CD14-positive monocyte (primary cell): Measurements from ENCODE around the gene MEAF6. TPM values are rescaled to one million over a fixed set of nuclear protein-coding genes. Genes with fewer than 3 reads are reported as not detected.

Experiments used
- DNase-seq, 3 donors: peaks; one replicate each; pipeline ENCODE4 v3.0.0-alpha.2; 2011 to 2022
- H2AFZ ChIP-seq: 2 replicates; pipeline ENCODE4 v1.6.0; 2012; ENCODE audit warnings: mild to moderate bottlenecking, low read depth, low read length, inconsistent platforms; ENCODE audit not compliant: insufficient read depth, poor library complexity, severe bottlenecking
- H3K27ac ChIP-seq, 2 donors: 1 replicate in 1 of 2; 2 replicates in 1 of 2; pipeline ENCODE4 v1.5.1; 2012 to 2013; ENCODE audit warnings: low read length in 2 of 2, control low read depth in 1 of 2, inconsistent platforms in 1 of 2, low read depth in 1 of 2, mild to moderate bottlenecking in 1 of 2
- H3K27me3 ChIP-seq, 2 donors: one replicate each; pipeline versions ENCODE4 v1.6.0 to v1.6.1; 2011 to 2013; ENCODE audit warnings: low read length in 2 of 2; ENCODE audit not compliant: control insufficient read depth in 2 of 2, insufficient read depth in 2 of 2
- H3K36me3 ChIP-seq, 2 donors: replicated peaks in 1 of 2; 1 replicate in 1 of 2; 2 replicates in 1 of 2; pipeline versions ENCODE4 v1.5.1 to v1.6.1; 2012 to 2013; ENCODE audit warnings: low read length in 2 of 2, control low read depth in 1 of 2, inconsistent platforms in 1 of 2, mild to moderate bottlenecking in 1 of 2; ENCODE audit not compliant: insufficient read depth in 2 of 2, control insufficient read depth in 1 of 2
- H3K4me1 ChIP-seq, 2 donors: 1 replicate in 1 of 2; 2 replicates in 1 of 2; pipeline versions ENCODE4 v1.5.1 to v1.6.1; 2012 to 2013; ENCODE audit warnings: low read length in 2 of 2, control low read depth in 1 of 2, inconsistent platforms in 1 of 2, mild to moderate bottlenecking in 1 of 2, moderate library complexity in 1 of 2; ENCODE audit not compliant: insufficient read depth in 2 of 2, control insufficient read depth in 1 of 2
- H3K4me2 ChIP-seq: replicated peaks from 2 replicates; pipeline ENCODE3; 2012; ENCODE audit warnings: low read length, moderate library complexity, mild to moderate bottlenecking; ENCODE audit not compliant: poor library complexity, severe bottlenecking; ENCODE audit errors: extremely low read depth
- H3K4me3 ChIP-seq, 3 experiments: fragments of 200-600 bp in 1 of 3; sonication (generic) in 1 of 3; replicated peaks in 1 of 3; 1 replicate in 2 of 3; 2 replicates in 1 of 3; pipeline ENCODE4 v1.5.1; 2011 to 2013; ENCODE audit warnings: low read length in 3 of 3, mild to moderate bottlenecking in 3 of 3, control low read depth in 2 of 3, low read depth in 2 of 3, inconsistent platforms in 1 of 3, moderate library complexity in 1 of 3
- H3K79me2 ChIP-seq: 2 replicates; pipeline ENCODE4 v1.6.0; 2012; ENCODE audit warnings: mild to moderate bottlenecking, control low read depth, inconsistent platforms, low read length, moderate library complexity; ENCODE audit not compliant: insufficient read depth
- H3K9ac ChIP-seq: 2 replicates; pipeline ENCODE4 v1.6.0; 2017; ENCODE audit warnings: low read length, mild to moderate bottlenecking; ENCODE audit not compliant: insufficient read depth, poor library complexity, severe bottlenecking
- H3K9me3 ChIP-seq, 2 donors: replicated peaks in 1 of 2; 1 replicate in 1 of 2; 2 replicates in 1 of 2; pipeline versions ENCODE4 v1.5.1 to v1.6.1; 2012 to 2013; ENCODE audit warnings: low read length in 2 of 2, control low read depth in 1 of 2; ENCODE audit not compliant: control insufficient read depth in 1 of 2, insufficient read depth in 1 of 2
- H4K20me1 ChIP-seq: 2 replicates; pipeline ENCODE4 v1.6.0; 2012; ENCODE audit warnings: mild to moderate bottlenecking, low read length, control low read depth, moderate library complexity; ENCODE audit not compliant: insufficient read depth
- H3K27ac Mint-ChIP-seq, 7 donors: one replicate each; pipeline ENCODE4 v1.8.0; 2020; ENCODE audit warnings: mild to moderate bottlenecking in 7 of 7, mixed read lengths in 7 of 7, moderate library complexity in 6 of 7, inconsistent platforms in 2 of 7
- H3K27me3 Mint-ChIP-seq, 3 donors: one replicate each; pipeline ENCODE4 v1.8.0; 2021 to 2022; ENCODE audit warnings: low read depth in 3 of 3, mild to moderate bottlenecking in 3 of 3, mixed read lengths in 3 of 3, moderate library complexity in 3 of 3, inconsistent platforms in 1 of 3
- H3K36me3 Mint-ChIP-seq, 2 donors: one replicate each; pipeline ENCODE4 v1.8.0; 2020; ENCODE audit warnings: mixed read lengths in 2 of 2, inconsistent platforms in 1 of 2, mild to moderate bottlenecking in 1 of 2
- H3K4me1 Mint-ChIP-seq: one replicate; pipeline ENCODE4 v1.8.0; 2020; ENCODE audit warnings: mild to moderate bottlenecking, mixed read lengths
- H3K4me3 Mint-ChIP-seq, 2 donors: one replicate each; pipeline ENCODE4 v1.8.0; 2020; ENCODE audit warnings: mild to moderate bottlenecking in 2 of 2, mixed read lengths in 2 of 2, moderate library complexity in 1 of 2
- H3K9me3 Mint-ChIP-seq, 7 donors: one replicate each; pipeline ENCODE4 v1.8.0; 2020 to 2022; ENCODE audit warnings: mixed read lengths in 7 of 7, mild to moderate bottlenecking in 6 of 7, moderate library complexity in 6 of 7, inconsistent platforms in 2 of 7
- CTCF ChIP-seq: fragments of 200-600 bp; IDR thresholded peaks from one replicate; pipeline ENCODE4 v1.8.0; 2022; ENCODE audit warnings: antibody characterized with exemption, mild to moderate bottlenecking
- WGBS: methylation state at CpG from one replicate; pipeline ENCODE4 v1.1.5; 2013; ENCODE audit warnings: missing lambda C conversion rate; ENCODE audit not compliant: insufficient coverage; 5-methylcytosine and 5-hydroxymethylcytosine counted together
- intact Hi-C, 2 donors: fragments of 100-400 bp; cut with micrococcal nuclease; formaldehyde crosslinking; loops; one replicate each; pipeline versions ENCODE4 v1.15.0 to v1.15.1; 2023
- polyA plus RNA-seq, 3 donors: library from polyadenylated mRNA; depleted of rRNA in 1 of 3; unstranded in 2 of 3; stranded (reverse) in 1 of 3; fragments of 300-500 nt in 2 of 3; fragments of >200 nt in 1 of 3; fragmentation: Illumina TruSeq in 2 of 3; gene quantifications; 1 replicate in 2 of 3; 2 replicates in 1 of 3; pipeline ENCODE4 v1.2.3, GENCODE V29; 2012 to 2021

The MEAF6 gene
- polyA plus RNA-seq, 3 donors = 56.7 to 99.8 (median 79.2) TPM

DNA sequence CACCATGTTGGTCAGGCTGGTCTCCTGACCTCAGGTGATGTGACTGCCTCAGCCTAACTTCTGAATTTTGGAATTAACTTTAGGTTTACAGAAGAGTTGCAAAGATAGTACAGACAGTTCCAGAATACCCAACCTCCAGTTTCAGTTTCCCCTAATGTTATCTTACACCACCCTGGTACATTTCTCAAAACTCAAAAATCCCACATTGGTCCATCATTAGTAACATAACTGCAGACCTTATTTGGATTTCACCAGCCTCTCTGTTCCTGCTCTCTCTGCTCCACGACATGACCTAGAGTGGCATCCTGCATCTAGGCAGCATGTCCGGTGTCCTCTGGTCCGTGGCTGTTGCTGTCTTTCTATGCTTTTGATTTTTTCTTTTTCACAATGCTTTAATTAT is 45.2 kb downstream of the MEAF6 start:
- Mint-ChIP-seq H3K27me3 (peaks cover 4 to 17% (median 9%) of the 10 kb centered on the region in 3 donors), H3K4me1 (peaks cover 34% of the 10 kb centered on the region), H3K9me3 (no peaks in the 10 kb centered on the region), H3K4me3 (no peak overlapping the region), H3K36me3 (peaks cover 0 to 3% of the 10 kb centered on the region in 2 donors), H3K27ac (peak overlapping the region in 2 of 7 donors; percentile 14 to 50)
- no peak overlapping the region for H3K9ac ChIP-seq
- no peaks in the 10 kb centered on the region for H4K20me1 ChIP-seq
- no peak overlapping the region for H3K4me3 ChIP-seq
- peak in 1 of 3 donors; percentile 28 for DNase-seq
- H3K9me3 ChIP-seq = no peaks in the 10 kb centered on the region
- TF ChIP-seq CTCF = no peak
- no peaks in the 10 kb centered on the region for H3K27me3 ChIP-seq
- no peaks in the 10 kb centered on the region for H3K79me2 ChIP-seq
- 25% methylated on average over 1 of the region's 3 CpGs for WGBS
- no peaks in the 10 kb centered on the region for H3K36me3 ChIP-seq
- H3K4me1 ChIP-seq = peaks cover 27 to 31% of the 10 kb centered on the region in 2 donors
- intact Hi-C loops = no loop called here
- H3K4me2 ChIP-seq = no peak overlapping the region
- no peak overlapping the region for H3K27ac ChIP-seq
- H2AFZ ChIP-seq = no peak overlapping the region

- intact Hi-C loops = no loop called here
- 85% methylated on average over 3 of the region's 5 CpGs for WGBS
- peaks cover 16 to 19% of the 10 kb centered on the region in 2 donors for H3K4me1 ChIP-seq
- no peaks in the 10 kb centered on the region for H4K20me1 ChIP-seq
- no peak overlapping the region for H2AFZ ChIP-seq
- H3K9ac ChIP-seq = no peak overlapping the region
- no peak overlapping the region for H3K4me3 Mint-ChIP-seq
- peaks cover 0 to 3% of the 10 kb centered on the region in 2 donors for H3K36me3 Mint-ChIP-seq
- DNase-seq = no peak
- H3K4me2 ChIP-seq = no peak overlapping the region
- H3K27me3 ChIP-seq = no peaks in the 10 kb centered on the region
- H3K9me3 Mint-ChIP-seq = no peaks in the 10 kb centered on the region
- H3K27ac Mint-ChIP-seq = peak overlapping the region in 1 of 7 donors; percentile 30
- H3K4me1 Mint-ChIP-seq = peaks cover 25% of the 10 kb centered on the region
- H3K27me3 Mint-ChIP-seq = peaks cover 3 to 13% (median 7%) of the 10 kb centered on the region in 3 donors
- H3K36me3 ChIP-seq = no peaks in the 10 kb centered on the region
- H3K4me3 ChIP-seq = no peak overlapping the region
- H3K79me2 ChIP-seq = no peaks in the 10 kb centered on the region
- no peak overlapping the region for H3K27ac ChIP-seq
- no peaks in the 10 kb centered on the region for H3K9me3 ChIP-seq
- TF ChIP-seq CTCF = no peak
These were observed 46.5 kb downstream of the MEAF6 start for GRCh38 chr1:37468037-37468436.
